HG02938 (cell line): ENCODE results near the gene MRPL19.

Experiments used
- ATAC-seq: cut with Tn5 transposase; IDR thresholded peaks from one replicate; pipeline ENCODE4 v1.9.1; 2021; ENCODE audit warnings: mild to moderate bottlenecking, moderate library complexity; ENCODE audit not compliant: unreplicated experiment

MRPL19 gene

GRCh38 chr2:75614162-75614651, 32.4 kb upstream of the MRPL19 start:
- no peak for ATAC-seq

GRCh38 chr2:75616406-75616805, 30.2 kb upstream of the MRPL19 start:
- no peak for ATAC-seq

GRCh38 chr2:75616933-75617332, 29.6 kb upstream of the MRPL19 start:
- no peak for ATAC-seq

GRCh38 chr2:75619956-75620740, 26.4 kb upstream of the MRPL19 start:
- ATAC-seq, result no peak

DNA sequence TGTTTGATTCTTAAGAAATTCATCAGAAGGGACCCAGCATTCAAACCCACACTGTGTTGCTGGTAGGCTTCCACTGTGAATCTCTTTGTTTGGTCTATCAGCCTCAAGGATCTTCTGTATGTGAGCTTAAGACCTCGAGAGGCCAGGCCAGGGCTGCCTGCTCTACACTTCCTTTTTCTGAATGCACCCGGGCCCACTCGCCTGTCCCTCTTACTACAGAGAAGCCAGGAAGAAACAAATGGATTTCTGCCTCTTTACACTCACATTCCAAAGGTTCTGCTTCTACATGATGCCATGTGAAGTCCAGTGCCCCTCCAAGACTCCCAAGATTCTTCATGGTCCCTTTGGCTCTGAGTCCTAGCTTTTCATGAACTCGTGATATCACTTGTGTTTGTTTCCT, 25.4 kb upstream of the MRPL19 start:
- no peak for ATAC-seq

DNA sequence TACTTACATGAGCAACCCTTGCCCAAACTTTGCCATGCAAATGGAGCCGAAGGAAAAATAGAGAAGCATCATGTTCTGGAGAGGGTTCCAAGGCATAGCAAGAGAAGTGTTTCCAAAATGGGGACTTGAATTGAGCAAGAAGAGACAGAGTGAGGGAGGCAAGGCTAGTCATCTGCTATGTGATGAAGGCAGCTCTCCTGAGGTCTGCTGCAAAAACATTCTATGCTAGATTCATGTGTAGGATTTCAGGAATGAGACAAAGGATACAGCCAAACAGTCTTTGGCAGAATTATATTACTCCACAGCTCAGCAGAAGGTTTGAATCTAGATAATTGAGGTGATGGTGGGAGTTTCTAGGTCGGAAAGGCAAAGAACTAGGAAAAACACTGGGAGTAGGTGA, 24.1 kb upstream of the MRPL19 start:
- no peak for ATAC-seq

- no peak for ATAC-seq
These were observed 23.7 kb upstream of the MRPL19 start for GRCh38 chr2:75622929-75623328.

DNA sequence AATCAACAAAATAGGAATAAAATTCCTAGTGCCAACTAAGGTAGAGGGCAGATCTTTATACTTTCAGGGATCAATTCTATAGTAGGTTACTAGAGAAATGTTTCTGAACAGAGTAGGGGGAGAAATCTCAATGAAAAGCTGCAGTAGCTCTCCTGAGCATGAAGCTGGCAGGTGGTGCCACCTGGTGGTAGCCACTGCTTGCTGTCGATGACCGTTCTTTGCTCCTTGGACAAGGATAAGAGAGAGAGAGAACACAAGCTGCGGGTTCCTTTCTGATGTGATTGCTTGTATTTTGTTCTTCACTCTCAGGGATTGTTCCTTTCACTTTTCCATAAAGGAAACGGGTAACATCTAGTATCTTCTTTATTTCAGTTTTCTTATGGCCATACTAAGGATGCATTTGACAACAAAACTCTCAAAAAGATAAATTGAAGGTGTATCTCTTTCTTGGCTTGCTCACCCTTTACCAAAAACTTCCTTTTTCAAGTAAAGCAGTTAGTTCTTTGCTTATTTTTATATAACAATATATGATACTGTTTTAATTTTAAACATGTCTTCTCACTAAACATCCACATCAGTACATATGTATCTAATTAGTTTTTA, 18.6 kb upstream of the MRPL19 start:
- peak; percentile 85 for ATAC-seq

- no peak for ATAC-seq
These were observed 14.4 kb upstream of the MRPL19 start for GRCh38 chr2:75632091-75632701.

DNA sequence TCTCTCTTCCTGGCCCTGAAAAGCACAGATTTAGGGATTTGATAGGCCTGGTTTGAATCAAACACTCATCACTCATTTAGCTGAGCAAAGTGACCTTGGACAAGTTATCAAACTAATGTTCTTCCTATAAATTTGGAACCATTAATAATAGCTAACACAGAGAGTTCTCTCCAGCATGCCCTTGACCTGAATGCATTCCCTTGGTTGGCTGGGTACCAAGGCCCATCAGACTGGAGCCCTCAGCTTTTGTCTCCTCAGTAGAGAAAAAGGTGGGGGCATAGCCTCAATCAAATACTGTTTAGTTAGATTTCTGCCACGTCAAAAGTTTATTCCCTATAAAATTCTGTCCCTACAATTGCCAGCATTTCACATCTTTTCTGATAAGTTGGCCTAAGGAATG, 13.8 kb upstream of the MRPL19 start:
- ATAC-seq, result no peak

DNA sequence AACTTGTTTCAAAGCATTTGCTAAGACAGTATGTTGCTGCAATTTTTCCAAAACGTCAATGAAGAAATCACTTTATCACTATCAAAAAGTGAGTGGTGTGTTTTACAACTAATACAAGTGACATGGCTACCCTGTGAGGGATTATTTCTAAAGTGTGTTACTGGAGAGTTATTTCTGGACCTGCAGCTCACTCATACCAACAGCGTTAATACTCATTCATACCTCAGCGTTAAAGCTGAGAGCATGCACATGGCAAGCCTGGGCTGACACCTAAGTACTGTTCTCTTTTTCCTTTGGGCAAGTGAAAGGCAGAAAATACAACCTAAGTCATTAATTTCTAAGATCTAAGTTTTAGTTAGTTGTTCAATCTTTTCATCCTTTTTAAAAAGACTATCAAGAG, 13.0 kb upstream of the MRPL19 start:
- no peak for ATAC-seq

DNA sequence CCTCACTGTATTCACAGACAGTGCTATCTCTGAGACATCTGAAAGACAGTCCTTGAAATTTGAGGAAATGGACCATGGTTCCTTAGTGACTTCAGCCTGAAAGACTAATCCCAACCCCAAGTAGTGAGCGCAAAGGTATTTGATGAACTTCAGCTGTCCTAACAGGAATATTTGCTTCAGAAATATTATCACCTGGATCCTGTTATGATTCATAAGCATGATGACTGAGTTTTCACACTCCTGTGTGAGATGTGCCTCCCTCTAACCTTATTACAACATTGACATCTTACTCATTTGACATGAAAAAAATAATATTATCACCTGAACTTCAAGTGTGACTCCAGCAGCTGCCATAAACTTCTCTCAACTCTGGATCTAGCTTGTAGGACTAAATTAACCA, 11.6 kb upstream of the MRPL19 start:
- ATAC-seq, result no peak

- no peak for ATAC-seq
These were observed 9.0 kb upstream of the MRPL19 start for GRCh38 chr2:75637568-75637967.

GRCh38 chr2:75640621-75641121, 5.9 kb upstream of the MRPL19 start:
- peak; percentile 95 for ATAC-seq

GRCh38 chr2:75641587-75641986, 5.0 kb upstream of the MRPL19 start:
- ATAC-seq, result no peak

DNA sequence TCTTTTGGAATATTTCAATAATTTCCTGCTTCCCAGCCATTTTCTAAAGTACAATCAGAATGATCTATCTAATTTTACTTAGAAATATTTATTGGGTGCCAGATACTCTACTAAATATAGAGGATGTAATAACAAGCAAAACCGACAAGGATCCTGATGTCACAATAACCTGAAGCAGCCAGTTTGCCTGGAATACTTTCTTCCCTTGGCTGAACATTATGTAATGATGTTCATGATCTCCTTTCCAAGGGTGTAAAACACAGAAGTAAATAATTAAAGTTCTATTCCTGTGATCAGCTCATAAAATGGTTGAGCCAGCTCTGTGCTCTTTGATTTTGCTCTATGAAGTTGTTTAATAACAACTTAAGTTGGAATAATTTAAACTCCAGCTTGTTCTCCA, 2.6 kb upstream of the MRPL19 start:
- ATAC-seq, result no peak

- ATAC-seq, result no peak
These were observed 940 bp upstream of the MRPL19 start for GRCh38 chr2:75645643-75646042.

GRCh38 chr2:75646090-75646582, 447 bp upstream of the MRPL19 start:
- no peak for ATAC-seq

DNA sequence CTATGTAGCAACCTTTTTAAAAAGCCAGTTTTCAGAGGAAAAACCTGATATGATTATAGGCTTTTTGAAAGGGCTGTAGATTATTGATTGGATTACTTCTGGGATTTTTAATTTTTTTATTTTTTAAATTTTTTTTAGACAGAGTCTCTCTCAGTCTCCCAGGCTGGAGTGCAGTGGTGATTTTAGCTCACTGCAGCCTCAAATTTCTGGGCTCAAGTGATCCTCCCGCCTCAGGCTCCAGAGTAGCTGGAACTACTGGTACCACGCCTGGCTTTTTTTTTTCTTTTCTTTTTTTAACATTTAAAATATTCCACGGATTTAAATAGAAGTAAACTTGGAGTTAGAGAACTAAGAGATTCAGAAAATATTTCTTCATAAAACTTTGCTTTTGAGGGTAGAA, 1.2 kb downstream of the MRPL19 start:
- ATAC-seq, result no peak

- ATAC-seq, result no peak
These were observed 7.4 kb downstream of the MRPL19 start for GRCh38 chr2:75654012-75654411.

DNA sequence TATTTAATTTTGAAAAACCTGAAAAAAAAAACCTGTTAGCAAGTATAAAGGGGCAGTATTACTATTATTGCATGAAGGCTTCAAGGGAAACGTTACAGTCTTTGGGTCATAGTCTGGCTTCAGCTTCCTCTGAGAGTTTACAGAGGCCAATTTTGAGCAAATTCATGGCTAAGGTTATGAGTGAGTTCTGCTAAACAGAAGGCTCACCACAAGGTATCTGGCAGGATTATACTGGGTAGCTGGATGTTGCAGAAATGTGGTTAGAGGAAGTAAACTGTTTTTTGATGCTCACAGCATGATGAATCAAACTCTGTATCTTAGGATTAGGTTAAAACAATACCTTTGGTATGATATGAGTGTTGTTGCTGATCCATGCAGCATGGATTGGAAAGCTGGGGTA, 9.3 kb downstream of the MRPL19 start:
- no peak for ATAC-seq

GRCh38 chr2:75656563-75656962, 10.0 kb downstream of the MRPL19 start:
- no peak for ATAC-seq
